ENCODE results near the gene LUC7L3.

DNA sequence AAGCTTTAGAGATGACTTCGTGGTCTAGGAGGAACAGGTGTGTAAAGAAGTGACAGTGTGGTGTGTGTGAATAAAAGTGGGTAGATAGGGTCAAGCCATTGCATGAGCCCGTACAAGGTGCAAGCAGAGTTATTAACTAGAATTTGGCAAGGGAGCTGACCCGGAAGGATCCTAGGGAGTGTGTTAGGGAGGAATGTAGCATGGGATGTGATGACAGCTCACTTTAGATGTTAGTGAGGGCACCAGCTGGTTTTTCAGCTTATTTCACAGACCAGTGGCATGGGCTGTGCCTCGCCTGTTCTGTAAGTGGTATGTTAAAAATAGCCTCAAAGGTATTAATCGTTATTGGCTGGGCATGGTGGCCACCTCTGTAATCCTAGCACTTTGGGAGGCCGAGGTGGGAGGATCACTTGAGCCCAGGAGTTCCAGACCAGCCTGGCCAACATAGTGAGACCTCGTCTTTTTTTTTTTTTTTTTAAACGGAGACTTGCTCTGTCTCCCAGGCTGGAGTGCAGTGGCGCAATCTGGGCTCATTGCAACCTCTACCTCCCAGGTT is 39.7 kb downstream of the LUC7L3 start:
- TF ChIP-seq EP300 (IDR thresholded peaks at IDR 0.05) (no peak), CTCF (IDR thresholded peaks at IDR 0.05) (no peak)
